Kidney epithelial cell (primary cell): ENCODE results near the gene STX11. TPM values are rescaled to one million over a fixed set of nuclear protein-coding genes. Genes with fewer than 3 reads are reported as not detected.

Experiments
- DNase-seq: peaks from one replicate; pipeline ENCODE4 v3.0.0-alpha.2; 2010; ENCODE audit warnings: low read depth
- H3K27me3 ChIP-seq: 2 replicates; pipeline ENCODE4 v1.6.0; 2011; ENCODE audit warnings: low read length; ENCODE audit not compliant: control insufficient read depth, insufficient read depth
- H3K36me3 ChIP-seq: 2 replicates; pipeline ENCODE4 v1.5.1; 2011; ENCODE audit warnings: low read length; ENCODE audit not compliant: control insufficient read depth, insufficient read depth
- H3K4me3 ChIP-seq: 2 replicates; pipeline ENCODE4 v1.5.1; 2011; ENCODE audit warnings: low read depth, mild to moderate bottlenecking, control low read depth, low read length
- CTCF ChIP-seq: IDR thresholded peaks from 2 replicates; pipeline ENCODE4 v1.5.1; 2011; ENCODE audit warnings: mild to moderate bottlenecking, moderate library complexity, low read length, control low read depth, inconsistent platforms; ENCODE audit not compliant: insufficient read depth, poor library complexity, severe bottlenecking
- total RNA-seq: library from RNA; depleted of rRNA; stranded (reverse); fragments of >200 nt; gene quantifications from 2 replicates; pipeline ENCODE4 v1.2.3, GENCODE V29; 2015

Gene STX11
- total RNA-seq, 1 donor from 2014 or later = 4.1 TPM

- peak; percentile 55 for TF ChIP-seq CTCF
- peak; percentile 77 for DNase-seq
- Histone ChIP-seq H3K27me3 (no peaks in the 10 kb centered on the region), H3K36me3 (no peaks in the 10 kb centered on the region), H3K4me3 (peak overlapping the region; percentile 60)
These were observed 65.8 kb downstream of the STX11 start for GRCh38 chr6:144215932-144216667.

- DNase-seq = no peak
- Histone ChIP-seq H3K36me3 (no peaks in the 10 kb centered on the region), H3K4me3 (peak overlapping the region; percentile 60), H3K27me3 (no peaks in the 10 kb centered on the region)
- TF ChIP-seq CTCF = peak; percentile 40
These were observed 66.4 kb downstream of the STX11 start for GRCh38 chr6:144216668-144217218.

- H3K27me3 ChIP-seq = no peaks in the 10 kb centered on the region
- DNase-seq = no peak
- H3K36me3 ChIP-seq = no peaks in the 10 kb centered on the region
- TF ChIP-seq CTCF = no peak
- H3K4me3 ChIP-seq = no peak overlapping the region
These were observed 66.9 kb downstream of the STX11 start for GRCh38 chr6:144217264-144217663.

GRCh38 chr6:144217797-144218196 is 67.5 kb downstream of the STX11 start:
- Histone ChIP-seq H3K4me3 (no peak overlapping the region), H3K27me3 (no peaks in the 10 kb centered on the region), H3K36me3 (no peaks in the 10 kb centered on the region)
- DNase-seq = no peak
- TF ChIP-seq CTCF = no peak

GRCh38 chr6:144219056-144219685 is 68.9 kb downstream of the STX11 start:
- DNase-seq = peak; percentile 18
- no peaks in the 10 kb centered on the region for H3K36me3 ChIP-seq
- peak; percentile 58 for TF ChIP-seq CTCF
- no peak overlapping the region for H3K4me3 ChIP-seq
- H3K27me3 ChIP-seq = no peaks in the 10 kb centered on the region
